ENCODE measurements around the gene RPP40.
"Not testable (repeated sequence)": the region's sequence is repeated elsewhere in the genome, so short reads cannot be mapped to it uniquely, and the experiment has no call there.

RPP40 gene

DNA sequence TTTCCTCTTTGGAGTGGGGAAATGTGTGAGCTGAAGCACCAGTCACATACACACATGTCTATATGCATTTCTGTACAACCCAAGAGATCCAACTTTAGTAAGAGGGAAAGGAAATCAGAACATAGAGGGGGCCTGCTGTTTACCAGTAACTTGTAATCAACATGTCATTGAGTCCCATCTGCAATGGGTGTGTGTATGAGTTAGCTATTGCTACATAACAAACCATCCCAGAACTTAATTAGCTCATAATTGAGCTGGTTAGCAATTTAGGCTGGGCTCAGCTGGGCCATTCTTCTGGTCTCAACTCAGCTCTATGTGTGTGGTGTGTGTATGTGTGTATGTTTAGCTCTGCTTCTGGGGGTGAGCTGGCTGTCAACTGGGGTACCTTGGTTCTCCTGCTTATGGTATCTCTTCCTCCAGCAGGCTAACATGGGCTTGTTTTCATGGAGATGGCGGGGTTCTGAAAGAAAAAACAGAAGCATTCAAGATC is 10.3 kb upstream of the RPP40 start:
- no peak for DNase-seq (ENCODE audit: low read depth)

GRCh38 chr6:5012519-5012918 is 8.7 kb upstream of the RPP40 start:
- no peak for DNase-seq (ENCODE audit: low read depth)

GRCh38 chr6:5011346-5011745 is 7.5 kb upstream of the RPP40 start:
- DNase-seq (ENCODE audit: low read depth): no peak

DNA sequence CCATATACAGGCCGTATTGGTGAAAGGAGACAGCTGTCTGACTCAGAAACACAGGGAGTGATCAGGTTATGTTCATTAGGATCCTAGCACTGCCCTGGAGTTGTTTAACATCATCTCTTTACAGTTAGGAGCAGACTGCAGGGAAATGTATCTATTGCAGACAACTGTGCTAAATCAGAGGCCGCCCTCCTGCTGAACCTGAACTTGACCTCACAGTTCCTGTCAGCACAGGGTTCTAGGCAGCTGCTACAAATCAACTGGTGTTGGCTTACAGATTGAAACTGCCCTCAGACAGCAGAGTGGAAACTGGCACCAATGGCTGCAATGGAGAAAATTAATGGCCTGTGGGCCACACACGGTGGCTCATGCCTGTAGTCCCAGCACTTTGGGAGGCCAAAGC is 3.7 kb upstream of the RPP40 start:
- DNase-seq (ENCODE audit: low read depth): no peak

- no peak for DNase-seq (ENCODE audit: low read depth)
Observed at GRCh38 chr6:5006222-5006621, 2.4 kb upstream of the RPP40 start.

- not testable (repeated sequence) for DNase-seq (ENCODE audit: low read depth)
Observed at GRCh38 chr6:5005038-5005433, 1.2 kb upstream of the RPP40 start.

DNA sequence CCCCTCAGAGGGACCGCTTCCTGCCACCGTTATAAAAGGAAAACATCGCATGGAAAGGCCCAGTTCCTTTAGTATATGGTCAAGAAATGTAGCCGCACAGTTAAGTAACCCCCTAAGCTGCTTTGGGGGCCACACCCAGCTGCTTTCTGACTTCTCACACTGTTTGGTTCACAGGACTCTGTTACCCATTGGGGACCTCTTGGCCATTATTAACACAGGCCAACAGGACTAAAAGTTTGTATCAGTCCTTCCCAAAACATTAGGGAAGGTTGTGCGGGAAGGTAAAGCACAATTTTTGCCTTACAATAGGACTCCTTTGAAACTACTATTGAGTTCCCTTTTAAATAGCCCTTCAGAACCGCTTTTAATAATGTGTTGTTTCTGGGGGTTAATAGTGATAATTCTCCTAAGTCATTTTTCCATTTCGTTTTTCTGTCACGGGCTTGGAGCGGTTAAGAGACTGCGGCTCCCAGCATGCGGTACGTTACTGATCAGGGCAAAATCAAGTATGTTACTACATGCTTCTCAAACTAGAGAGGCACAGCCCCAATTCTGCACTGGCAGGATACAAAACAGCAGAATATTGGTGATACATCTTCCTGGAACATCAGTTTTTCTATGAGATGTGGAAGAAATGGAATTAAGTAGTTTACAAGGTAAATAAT is 668 bp upstream of the RPP40 start:
- no peak for DNase-seq (ENCODE audit: low read depth)

DNA sequence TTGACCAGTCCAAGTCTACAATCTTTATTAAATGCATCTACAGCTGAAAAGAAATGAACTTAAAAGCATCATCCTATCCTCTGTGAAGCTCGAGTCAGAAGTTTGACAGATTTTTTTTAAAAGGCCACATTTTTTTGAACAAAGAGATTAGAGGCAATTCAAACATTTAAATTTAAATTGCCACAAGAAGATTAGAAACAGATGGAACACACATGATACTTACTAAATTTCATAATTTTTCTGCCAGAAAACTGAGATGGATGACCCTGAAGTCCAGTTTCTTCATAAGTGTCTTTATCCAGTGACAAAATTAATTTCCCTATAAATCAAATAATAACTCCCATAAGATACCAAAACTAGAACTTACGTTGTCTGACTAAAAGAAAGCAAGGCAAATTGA is 4.3 kb downstream of the RPP40 start:
- no peak for DNase-seq (ENCODE audit: low read depth)

GRCh38 chr6:4997862-4998261 is 6.0 kb downstream of the RPP40 start:
- no peak for DNase-seq (ENCODE audit: low read depth)

- no peak for DNase-seq (ENCODE audit: low read depth)
Observed at GRCh38 chr6:4994741-4995140, 9.1 kb downstream of the RPP40 start.

GRCh38 chr6:4987432-4987831 is 16.4 kb downstream of the RPP40 start:
- DNase-seq (ENCODE audit: low read depth): no peak

DNA sequence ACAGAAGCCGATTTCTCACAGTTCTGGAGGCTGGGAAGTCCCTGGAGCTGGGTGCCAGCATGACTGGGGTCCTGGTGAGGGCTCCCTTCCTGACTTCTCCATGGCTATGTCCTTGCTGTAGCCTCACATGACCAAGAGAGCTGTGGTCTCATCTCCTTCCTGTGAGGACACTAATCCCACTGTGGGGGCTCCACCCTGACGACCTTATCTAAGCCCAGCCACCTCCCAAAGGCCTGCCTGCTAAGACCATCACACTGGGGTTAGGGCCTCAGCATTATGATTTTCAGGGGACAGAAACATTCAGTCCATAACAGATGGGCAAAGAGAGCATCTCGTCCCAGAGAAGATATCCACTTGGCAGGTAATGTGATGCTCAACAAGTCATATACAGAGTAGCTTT is 16.8 kb downstream of the RPP40 start:
- no peak for DNase-seq (ENCODE audit: low read depth)

- DNase-seq (ENCODE audit: low read depth): no peak
Observed at GRCh38 chr6:4983322-4983721, 20.5 kb downstream of the RPP40 start.

GRCh38 chr6:4981761-4982160 is 22.1 kb downstream of the RPP40 start:
- no peak for DNase-seq (ENCODE audit: low read depth)

GRCh38 chr6:4979426-4979825 is 24.4 kb downstream of the RPP40 start:
- DNase-seq (ENCODE audit: low read depth): no peak

GRCh38 chr6:4977468-4977867 is 26.4 kb downstream of the RPP40 start:
- no peak for DNase-seq (ENCODE audit: low read depth)

DNA sequence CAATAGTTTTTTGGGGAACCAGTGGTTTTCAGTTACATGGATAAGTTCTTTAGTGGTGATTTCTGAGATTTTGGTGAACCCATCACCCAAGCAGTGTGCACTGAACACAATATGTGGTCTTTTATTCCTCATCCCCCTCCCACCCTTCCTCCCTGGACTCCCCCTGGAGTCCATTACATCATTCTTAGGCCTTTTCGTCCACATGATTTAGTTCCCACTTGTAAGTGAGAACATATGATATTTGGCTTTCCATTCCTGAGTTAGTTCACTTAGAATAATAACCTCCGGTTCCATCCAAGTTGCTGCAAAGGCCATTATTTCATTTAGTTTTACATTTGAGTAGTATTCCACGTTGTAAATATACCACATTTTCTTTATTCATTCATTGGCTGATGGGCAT is 28.3 kb downstream of the RPP40 start:
- DNase-seq (ENCODE audit: low read depth): no peak

DNA sequence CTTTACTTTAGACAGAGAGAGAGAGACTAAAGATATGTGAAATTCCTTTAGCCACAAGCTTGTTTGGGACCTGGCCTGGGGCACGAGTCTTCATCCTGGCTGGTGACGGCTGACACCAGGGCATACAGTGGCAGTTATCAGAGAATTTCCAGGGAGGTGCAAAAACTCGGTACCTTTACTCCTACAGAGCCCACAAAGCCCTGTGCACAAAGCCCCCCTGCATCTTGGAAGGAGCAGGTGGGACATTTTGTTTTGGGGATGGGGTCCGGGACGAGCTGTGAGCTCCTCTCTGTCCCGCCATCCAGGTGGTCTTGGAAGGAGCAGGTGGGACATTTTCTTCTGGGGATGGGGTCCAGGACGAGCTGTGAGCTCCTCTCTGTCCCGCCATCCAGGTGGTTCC is 28.9 kb downstream of the RPP40 start:
- no peak for DNase-seq (ENCODE audit: low read depth)

- no peak for DNase-seq (ENCODE audit: low read depth)
Observed at GRCh38 chr6:4973982-4974745, 29.7 kb downstream of the RPP40 start.

GRCh38 chr6:4973415-4973814 is 30.4 kb downstream of the RPP40 start:
- DNase-seq (ENCODE audit: low read depth): no peak

DNA sequence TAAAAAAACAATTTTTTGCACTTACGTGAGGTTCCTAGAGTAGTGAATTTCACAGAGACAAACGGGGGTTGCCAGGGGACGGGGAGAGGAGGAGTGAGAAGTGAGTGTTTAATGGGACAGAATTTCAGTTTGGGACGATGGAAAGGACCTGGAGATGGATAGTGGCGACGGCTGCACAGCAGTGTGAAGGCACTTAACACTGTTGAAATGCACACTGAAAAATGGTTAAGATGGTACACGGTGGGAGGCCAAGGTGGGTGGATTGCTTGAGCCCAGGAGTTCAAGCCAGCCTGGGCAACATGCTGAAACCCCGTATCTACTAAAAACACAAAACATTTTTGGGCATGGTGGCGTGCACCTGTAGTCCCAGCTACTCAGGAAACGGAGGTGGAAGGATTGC is 31.4 kb downstream of the RPP40 start:
- DNase-seq (ENCODE audit: low read depth): no peak

DNA sequence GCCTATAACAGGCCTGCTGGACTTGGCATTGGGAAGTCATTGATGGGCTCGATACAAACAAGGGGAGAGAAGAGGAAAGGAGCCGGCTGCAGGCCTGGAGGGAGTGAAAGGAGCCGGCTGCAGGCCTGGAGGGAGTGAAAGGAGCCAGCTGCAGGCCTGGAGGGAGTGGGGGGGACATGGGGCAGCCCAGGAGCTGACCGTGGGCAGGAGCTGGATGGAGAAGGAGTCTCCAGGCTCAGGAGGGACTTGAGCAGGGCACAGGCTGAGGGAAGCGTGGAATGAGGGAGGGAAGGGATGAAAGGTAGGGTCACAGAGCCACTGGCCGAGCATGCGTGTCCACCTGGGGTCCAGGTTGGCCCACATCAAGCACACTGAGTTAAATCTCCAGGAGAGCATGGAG is 32.0 kb downstream of the RPP40 start:
- DNase-seq (ENCODE audit: low read depth): no peak

DNA sequence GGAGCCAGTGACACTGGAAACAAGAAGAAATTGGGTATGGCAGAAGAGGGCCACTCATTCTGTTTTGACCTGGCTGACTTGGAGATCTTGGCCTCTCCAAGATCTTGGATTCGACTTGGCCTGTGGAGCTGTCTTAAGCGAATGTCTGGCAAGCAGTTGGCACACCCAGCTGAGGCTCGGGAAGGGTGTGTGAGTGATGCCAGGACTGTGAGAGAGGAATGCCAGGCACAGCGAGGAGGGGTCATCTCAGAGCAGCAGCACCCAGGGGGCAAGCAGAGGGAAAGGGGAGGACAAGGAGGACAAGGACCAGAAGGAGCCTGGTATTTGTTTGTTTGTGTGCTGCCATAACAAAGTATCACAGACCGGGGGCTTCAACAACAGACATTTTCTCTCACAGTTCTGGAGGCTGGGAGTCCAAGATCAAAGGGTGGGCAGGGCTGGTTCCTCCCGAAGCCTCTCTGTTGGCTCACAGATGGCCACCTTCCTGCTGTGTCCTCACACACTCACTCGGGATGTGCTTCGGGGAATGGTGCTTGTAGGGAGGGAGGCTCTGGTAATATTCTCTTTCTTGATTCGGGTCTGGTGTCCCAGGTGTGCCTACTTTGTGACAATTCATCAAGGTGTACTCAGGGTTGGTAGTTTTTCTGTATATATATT is 33.0 kb downstream of the RPP40 start:
- DNase-seq (ENCODE audit: low read depth): no peak
